TTC549 (cell line): Measurements from ENCODE around the gene PIAS4.

Source experiments
- FAIRE-seq: peaks from 2 replicates; lab custom pipeline; 2012; peaks lifted over from hg19 to GRCh38; lab: Jason Lieb, UNC

The PIAS4 gene

DNA sequence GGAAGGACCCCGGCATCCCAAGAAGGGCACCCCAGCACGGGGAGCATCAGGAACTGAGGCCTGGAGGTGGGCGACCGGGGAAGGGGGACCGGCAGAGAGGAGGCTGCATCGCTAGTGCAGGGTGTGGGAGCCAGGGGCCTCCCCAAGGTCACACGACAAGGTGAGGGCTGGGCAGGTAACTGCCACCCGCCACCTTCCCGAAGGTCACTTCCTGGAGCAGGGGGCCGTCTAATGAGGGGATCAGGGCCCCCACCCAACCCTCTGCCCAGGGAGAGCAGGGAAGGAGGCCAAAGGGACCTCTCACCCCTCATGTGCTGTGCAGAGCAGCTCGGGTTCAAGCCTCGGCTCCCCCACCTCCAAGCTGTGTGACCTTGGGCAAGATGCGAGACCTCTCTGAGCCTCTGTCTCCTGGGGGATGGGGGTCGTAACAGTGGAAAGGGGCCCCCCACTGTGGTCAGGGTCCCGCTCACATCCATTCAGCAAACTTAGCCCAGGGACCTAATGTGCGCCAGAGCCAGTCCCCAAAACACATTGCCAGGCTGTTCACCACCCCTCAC lies 53.2 kb downstream of the PIAS4 start:
- no peak for FAIRE-seq

DNA sequence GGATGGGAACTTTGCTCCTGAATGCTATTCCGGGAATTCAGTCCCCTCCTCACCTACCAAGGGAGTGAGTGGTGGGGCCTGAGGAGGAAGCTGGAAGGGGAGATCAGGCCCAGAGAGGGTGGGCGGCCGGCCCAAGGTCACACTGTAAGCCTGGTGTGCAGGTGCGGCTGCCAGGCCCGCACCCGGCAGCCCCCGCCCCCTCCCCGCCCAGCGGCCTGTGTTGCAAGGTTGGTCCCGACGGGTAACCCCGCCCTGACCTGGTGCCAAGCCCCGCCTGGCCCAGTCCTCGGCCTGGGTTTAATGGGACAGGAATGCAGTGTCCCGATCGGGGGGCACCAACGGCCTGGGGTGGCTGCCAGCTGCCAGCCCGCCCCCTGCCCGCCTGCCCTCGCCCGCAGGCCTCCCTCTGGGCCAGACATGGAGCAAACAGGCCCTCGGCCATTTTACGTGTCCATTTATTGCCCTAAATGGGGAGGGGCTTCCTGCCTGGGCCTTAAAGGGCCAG lies 53.7 kb downstream of the PIAS4 start:
- FAIRE-seq: no peak

DNA sequence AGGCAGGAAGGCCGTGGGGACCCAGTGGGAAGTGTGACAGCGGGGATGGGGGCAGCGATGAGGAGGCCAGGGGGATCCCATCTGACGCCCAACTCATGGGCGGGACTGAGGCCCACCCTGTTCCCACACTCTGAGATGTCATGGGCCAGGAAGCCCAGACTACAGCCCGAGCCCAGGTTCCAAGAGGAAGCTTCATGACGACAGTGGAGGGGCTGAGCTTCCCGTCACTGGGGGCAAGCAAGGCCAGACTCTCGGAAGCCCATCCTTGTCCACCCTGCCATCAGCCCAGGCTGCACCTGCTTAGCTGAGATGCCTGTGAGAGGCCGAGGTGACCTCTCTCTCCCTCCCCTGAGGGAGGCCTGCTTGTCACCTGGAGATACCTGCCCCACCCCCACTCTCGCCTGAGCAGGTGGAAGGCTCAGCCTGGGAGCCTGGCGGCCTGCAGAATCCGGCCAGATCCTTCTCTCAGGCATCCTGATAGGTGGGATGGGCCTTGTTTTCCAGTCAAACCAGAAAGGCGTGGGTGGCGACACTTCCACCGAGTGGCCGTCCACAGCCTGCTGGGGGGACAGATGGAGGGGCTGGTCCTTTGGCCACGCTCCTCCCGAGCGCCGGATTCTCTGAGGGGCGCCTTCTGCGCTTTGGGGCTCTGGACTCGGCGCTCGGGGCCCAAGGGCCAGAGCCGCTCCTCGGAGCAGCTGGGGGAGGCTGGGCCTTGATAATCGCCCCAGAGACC lies 54.3 kb downstream of the PIAS4 start:
- FAIRE-seq: no peak

DNA sequence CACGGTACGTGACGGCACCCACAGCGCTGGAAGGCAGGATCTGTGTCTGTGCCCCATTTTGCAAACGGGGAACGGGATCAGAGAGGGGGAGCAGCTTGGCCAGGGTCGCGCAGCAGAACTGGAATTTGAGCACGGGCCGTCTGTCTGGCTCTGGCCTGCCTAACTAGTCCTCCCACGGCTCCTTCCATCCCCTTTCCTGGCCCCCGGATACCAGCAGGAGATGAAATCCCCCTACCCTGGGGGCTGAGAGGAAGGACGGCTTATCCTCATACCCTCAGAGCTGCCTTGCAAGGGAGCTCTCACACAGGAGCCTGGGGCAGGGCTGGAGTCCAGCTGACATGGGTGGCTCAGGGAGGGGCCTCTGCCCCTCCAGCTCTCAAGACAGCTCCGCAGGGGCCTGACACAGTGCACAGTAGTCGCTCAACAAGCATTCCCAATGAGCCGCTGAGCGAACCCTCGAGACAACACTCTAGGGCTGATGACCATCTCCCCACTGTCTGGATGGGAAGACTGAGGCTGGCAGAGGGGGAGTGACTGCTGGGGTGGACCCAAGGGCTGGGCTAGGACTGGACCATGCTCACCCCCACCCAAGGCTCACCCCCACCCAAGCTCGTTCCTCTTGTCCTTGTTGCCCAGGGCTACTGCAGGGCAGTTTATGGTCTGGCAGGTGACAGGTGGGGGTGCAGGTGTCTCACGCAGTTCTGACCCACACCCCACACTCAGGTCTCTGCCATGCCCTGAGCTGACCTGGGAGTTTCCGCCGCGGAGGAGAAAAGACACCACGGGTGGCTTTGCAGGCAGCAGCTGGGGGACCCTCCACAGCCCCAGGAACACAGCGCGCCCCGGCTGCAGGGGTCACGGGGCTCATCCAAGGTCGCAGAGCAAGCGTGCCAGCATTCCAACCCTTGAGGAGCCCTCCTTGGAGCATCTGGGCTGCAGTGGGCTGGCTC lies 55.2 kb downstream of the PIAS4 start:
- no peak for FAIRE-seq

DNA sequence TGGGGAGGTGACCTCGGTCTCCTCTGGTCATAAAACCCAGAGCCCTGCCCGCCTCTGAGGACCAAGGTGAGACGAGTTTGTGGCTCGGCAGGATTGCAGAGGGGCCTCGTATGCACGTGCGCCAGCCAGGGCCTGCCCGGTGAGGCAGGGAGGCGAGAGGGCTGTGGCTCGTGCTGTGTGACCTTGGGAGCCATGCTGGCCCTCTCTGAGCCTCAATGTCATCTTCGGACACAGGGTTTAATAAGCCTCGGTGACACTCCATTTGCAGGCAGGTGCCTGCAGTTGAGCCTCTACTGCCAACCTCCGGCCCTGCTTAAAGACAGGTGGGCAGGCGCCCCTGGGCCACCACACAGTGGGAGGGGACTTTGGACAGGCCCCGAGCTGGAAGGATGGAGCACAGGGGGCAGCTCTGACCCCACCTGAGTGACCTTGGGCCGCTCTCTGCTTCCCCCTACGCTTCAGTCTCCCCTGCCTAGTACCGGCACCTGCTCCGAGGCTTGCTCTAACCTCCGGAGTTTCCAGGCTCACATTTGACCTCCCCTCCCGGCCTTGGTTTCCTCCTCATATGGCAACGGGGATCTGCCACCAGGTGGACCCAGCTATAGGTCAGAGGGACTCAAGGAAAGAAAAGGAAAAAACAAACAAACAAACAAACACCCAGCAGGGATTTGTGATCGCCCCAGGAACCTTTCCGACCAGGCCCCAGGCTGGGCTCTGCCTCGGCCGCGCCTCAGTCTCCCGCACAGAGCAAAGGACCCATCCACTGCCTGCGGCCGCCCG lies 56.0 kb downstream of the PIAS4 start:
- FAIRE-seq: no peak

DNA sequence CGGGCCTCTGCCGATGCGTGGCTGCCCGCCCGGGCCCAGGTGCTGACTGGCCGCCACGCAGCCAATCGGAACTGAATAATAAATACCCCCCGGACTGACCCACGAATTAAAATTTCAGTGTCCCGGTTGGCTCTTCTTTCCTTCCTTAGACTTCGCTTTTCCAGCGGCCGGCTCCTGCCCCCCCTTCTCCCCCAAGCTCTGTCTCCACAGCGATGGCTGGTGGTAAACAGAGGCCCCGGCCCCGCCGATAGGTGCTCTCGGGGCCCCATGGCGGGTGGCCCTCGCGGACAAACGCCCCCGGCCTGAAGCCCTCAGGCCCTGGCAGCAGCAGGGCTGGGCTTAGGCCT lies 56.6 kb downstream of the PIAS4 start:
- no peak for FAIRE-seq

DNA sequence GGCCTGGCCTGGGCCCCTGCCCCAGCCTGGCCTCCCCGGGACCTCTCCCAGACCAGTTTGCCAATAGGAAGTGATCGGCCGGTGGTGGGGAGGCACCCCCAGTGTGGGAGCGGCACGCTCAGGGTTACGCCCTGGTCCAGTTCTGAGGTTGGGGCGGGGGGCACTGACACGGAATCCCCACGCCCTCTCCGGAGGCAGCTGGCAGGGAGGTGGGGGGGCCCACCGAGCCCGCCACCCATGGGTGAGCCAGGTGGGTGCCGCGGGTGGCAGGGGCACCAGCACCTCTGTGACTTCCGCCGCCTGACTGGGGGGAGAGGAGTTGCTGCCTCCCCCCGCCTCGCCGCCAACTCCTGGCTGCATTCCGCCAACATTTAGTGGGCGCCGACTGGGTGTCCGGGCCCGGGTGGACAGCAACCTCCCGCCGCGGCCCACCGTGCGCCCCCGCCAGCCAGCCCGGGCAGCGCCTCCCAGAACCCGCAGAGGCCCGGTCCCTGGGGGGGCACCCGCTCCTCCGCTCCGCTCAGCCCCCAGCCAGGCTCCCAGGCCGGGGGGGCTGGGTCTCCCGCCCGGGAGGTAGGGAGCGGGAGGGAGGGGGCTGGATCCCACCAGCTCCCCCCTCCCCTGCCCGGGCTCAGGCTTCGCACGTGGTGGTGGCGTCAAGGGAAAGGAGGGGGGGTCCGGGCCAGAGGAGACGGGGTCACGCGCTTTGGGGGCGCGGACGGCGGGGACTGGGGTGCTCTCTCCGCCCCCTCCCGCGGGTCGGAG lies 57.1 kb downstream of the PIAS4 start:
- no peak for FAIRE-seq

DNA sequence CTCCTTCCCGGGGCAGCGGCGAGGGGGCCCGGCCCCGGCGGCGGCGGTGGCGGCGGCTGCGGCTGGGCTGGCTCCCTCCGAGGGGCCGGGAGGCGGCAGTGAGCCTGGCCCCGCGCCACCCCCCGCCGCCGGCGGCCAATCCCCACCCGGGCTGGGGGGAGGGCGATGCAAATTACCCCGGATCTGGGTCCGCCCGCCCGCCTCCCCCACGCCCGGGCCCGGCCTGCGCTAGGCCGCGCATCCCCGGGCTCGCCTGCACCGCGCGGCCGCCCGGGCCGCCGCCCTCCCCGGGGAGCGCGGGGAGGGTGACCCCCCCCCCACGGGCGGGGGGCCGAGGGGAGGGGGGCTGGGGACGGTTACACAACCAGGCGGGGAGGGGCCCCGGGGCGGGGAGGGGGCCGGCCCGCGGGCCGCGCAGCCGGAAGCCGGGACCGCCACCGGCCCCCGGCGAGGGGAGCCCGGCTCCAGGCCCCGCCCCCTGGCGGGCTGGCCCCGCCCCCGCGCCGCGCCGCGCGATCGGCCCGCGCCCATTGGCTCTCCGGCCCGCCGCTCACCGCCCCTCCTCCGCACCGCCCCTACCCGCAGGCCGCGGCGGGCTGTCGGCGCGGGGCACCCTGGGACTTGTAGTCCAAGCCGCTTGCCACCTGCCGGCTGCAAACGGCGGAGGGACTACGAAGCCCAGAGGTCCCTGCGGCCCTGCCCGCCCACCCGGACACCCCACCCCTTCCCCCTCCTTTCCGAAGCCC lies 58.1 kb downstream of the PIAS4 start:
- no peak for FAIRE-seq

DNA sequence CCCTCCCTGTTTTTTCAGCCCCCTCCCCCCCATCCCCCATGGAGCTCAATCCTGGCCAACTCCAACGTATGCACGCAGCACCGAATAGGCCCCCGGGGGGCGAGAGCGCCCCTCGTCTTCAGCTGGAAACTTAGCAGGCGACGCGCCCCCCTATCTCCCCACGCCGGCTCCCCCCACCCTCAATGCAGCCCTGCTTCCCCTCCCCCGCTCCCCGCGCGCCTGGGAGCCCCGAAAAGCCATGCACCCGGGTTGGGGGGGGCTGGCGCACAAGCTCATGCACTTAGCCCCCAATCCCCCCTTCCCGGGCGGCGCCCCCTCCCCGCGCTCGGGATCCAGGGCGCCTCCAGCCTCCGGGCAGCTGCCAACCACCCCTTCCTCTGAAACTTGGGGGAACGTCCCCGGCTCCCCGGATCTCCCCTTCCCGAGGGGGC lies 58.7 kb downstream of the PIAS4 start:
- no peak for FAIRE-seq

DNA sequence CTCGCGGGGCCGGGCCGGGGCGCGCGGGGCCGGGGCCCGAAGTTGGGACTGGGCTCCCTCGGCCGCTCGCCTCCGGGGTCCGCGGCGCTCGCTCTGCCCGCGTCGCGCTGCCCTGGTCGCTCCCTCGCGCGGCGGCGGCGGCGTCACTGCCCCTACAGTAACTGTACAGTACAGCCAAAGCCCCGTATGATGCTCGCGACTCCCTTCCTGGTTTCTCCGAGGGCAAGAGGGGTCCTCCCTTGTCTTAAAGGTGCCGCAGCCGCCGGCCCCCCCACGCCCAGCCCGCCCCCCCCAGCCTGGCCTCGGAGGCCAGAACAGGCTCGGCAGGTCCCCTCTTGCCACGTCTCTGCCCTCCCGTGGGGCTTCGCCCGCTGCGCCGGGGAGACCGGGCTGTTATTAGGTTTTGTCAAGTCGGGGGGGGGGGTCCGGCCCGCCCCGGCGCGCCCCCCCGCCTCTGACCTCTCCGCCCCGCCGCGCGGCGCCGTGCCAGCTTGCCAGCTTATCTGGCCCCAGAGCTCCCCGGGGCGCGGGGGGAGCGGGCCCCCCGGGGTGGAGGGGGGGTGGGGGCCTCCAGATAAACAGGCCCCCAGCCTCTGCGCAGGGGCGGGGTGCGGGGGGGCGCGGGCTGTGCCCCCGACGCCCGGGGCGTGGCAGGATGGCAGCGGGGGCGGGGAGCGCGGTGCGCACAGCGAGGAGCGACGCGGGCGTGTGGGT lies 59.3 kb downstream of the PIAS4 start, which contains the start of gene ZBTB7A:
ZBTB7A (minus strand) TSS at position 218 of the 714 bp plus-strand sequence. CDS start 11,667 bp downstream, outside the sequence.
- FAIRE-seq: no peak

DNA sequence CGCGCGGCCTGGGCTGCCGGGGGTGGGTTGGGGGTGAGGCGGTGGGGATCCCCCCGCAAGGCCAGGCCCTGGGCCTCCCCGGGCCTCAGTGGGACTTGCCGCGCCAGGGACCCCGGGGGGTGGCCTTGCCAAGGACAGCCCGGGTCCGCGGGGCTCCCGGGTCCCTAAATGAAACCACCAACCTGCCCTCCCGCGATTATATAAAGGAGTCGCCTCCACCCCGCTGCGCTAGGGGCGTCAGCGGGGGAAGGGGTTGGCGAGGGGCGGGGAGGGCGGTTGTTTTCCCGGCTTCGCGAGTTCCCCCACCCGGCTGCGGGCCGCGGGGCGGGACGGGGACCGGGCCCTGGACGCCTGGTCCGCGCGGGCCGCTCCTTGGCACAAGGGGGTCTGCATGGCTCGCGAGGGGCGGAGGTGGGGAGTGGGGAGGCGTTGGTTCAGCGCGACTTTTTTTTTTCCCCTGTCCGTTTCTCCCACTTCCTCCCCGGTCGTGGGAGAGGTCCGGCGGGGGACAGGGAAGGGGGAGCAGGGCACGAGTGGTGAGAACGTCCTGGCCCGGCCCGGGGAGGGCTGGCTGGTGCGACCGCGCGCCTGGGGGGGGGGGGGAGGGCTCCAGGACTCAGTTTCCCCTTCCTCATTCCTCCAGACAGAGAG lies 60.0 kb downstream of the PIAS4 start:
- no peak for FAIRE-seq

DNA sequence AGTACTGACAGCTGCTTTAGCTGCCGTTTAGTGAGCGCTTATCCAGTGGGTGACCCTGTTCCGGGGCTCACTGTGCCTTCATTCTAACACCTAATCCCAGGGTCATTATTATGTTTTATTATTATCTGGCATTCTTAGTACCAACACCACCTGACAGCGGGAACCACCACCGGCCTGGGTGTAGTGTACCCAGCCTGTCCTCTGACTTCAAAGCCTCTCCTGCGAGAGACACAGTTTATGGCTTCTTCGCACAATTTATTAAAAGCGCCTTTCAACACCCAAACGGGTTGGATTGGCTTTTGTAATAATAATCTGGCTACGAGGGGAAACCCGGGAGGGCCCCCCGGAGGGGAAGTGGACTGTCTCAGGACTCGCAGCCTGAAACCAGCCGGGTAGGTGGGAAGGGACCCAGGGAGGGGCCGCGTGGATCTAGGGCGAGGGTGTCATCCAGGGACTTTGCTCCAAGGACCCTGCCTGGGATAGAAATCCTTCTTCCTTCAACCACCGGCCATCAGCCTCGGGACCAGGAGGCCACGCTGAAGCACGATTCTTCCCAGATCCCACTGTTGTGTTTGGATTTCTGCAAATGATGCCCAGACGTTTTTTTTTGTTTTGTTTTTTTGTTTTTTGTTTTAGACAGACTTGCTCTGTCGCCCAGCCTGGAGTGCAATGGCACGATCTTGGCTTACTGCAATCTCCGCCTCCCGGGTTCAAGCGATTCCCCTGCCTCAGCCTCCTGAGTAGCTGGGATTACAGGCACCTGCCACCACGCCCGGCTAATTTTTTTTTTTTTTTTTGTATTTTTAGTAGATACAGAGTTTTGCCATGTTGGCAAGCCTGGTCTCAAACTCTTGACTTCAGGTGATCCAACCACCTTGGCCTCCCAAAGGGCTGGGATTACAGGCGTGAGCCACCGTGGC lies 60.8 kb downstream of the PIAS4 start:
- FAIRE-seq: no peak

DNA sequence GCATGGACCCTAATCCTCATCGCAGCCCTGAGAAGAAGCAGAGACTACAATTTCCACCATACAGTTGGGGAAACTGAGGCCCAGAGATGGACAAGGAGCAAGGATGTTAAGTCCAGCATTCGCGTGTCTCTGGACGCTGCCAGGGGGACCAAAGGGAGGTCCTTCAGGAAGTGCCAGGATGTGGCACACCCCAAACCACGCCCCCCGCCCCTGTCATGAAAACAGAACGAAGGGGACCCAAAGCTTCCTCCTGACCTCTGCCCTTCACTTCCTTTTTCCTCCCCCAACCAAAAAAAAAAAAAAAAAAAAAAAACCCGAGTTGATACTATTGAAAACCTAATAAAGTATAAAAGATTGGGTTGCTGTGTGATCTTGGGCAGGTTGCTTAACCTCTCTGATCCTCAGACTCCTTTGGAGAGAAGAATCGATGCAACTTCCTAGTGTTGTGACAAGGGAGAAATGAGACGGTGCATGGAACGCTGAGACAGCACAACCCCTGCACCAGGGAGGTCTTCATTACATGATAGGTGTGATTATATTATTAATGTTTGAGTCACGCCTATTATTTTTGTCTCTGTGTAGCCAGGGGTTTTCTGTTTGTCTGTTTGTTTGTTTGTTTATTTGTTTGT lies 61.9 kb downstream of the PIAS4 start:
- FAIRE-seq: no peak

DNA sequence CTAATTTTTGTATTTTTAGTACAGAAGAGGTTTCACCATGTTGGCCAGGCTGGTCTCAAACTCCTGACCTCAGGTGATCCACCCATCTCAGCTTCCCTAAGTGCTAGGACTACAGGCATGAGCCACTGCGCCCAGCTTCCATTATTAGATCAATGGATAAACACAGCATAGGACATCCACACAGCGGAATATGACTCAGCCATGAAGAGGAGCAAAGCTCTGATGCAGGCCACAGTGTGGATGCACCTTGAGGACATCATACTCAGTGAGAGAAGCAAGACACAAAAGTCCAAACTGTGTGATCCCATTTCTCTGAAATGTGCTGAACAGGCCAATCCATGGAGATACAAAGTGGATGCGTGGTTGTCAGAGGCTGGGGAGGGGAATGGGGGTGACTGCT lies 64.1 kb downstream of the PIAS4 start:
- FAIRE-seq: no peak

DNA sequence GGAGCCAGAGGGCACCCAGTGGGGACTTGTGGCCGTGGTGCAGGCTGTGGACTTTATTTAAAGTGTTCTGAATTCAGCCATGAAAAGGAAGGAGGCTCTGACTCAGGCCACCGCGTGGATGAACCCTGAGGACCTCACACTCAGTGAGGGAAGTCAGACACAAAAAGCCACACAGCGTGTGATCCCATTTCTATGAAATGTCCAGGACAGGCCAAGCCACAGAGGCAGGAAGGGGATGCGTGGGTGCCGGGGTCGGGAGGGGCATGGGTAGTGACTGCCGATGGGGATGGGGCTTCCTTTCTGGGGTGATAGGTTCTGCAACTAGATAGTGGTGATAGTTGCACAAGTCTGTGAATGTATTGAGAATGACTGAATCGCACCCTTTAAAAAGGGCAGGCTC lies 67.8 kb downstream of the PIAS4 start:
- no peak for FAIRE-seq

DNA sequence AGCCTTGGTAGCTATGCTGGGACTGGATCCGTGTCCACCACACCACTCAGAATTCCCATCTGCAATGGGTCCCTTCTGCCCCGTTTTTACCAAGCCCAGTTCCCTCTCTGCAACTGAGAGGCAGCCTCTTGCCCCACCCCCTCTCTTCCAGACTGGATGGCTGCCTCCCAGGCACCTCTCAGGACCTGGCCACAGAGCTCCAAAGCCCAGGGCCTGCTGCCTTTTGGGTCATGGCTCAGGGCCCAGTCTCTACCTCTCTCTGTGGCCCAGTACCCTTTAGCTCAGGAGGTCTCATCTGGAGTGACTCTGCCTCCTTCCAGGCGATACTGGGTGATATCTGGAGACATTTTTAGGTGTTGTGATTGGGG lies 69.5 kb downstream of the PIAS4 start:
- FAIRE-seq: no peak

DNA sequence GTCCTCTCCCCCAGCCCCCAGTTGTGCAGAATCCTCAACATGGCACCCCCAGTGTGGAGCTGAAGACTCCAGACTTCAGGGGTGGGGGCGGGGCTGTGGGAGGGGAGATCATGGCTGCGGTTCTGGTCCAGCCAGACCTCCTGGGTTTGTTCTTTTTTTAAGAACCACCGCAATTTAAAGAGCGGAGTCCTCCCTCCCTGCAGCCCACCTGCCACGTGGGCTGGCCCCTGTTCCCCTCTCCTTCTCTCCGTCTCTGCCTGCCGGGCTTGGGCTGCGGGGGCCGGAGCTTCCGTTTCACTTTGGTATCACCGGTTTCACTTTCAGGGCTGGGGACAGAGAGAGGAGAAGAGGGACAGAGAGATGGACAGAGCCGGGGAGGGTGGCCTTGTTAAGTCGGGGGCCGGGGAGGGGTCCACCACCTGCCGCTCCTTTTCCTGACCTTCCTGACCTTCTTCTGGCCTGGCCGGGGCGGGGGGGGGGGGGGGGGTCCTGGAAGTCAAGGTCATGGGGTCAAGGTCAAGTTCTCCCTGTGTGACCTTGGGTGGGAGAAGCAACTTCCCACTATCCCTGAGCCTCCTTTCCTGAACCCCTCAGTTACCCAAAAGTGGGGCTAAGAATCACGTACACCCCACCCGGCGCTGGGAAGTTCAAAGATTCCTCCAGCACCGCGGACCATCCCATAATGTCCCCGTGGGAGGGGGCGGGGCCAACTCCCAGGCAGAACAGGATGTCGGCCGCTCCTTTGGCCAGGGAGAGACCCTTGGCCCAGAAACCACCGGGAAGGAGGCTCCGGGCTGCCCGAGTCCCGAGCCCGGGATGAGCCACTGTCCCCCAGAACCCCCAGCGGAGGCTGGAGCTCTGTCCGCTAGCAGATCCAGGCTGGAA lies 70.5 kb downstream of the PIAS4 start:
- FAIRE-seq: no peak
